ENCODE measurements around the gene GALR3. TPM values are rescaled to one million over a fixed set of nuclear protein-coding genes. Genes with fewer than 3 reads are reported as not detected.
A peak's percentile ranks its signal among the peaks of the same experiment; 100 is the strongest.

Gene GALR3
- polyA plus RNA-seq, 3 donors, result not detected

DNA sequence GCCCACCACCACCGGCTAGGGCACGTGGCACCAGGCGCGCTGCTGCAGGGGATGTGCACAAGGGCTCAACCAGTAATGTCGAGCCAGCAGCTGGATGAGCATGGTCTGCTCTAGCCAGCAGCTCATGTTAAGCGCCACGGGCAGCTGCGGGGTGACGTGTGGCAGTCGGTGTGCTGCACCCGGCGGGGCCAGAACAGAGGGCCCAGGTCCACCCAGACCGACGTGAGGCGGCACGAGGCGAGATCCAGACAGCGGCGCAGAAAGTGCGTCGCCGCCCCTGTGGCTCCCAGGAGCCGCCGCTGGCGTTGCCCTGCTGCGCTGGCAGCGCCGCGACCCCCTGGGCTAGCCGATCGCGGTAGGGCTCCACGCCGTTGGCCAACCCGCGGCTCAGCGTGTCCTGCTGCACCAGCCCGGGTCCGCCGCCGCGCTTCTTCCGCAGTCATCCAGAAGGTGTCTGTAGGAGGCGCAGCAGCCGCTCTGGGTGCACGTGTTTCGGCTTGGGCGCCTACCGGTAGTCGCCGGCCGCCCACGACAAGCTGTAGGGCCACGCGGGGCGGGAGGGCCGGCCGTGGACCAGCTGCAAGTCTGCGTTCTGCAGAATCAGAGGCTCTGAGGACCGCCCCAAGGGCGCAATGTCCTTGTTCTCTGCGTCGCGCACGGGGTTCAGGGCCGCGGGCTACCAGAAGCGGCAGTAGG, 4.6 kb upstream of the GALR3 start:
- no peak for DNase-seq (ENCODE audit: low read depth in 3 of 3, low spot score in 2 of 3)

DNA sequence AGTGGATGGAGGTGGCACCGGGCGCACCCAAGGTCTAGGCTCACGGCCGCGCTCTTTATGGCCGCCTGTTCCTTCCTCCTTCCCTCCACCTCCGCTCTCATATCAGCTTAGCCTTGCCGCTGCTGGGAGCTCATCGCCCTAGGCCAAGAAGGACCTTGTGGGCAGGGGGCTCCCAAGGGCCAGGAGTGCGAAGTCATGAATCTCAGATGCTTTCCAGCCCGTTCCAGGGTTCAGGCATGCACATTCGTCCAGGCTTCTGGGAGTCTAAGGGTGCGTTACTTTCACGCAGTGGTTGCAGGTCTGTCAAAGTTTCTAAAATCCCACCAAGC, 4.1 kb upstream of the GALR3 start:
- DNase-seq (ENCODE audit: low read depth in 3 of 3, low spot score in 2 of 3), result no peak

DNA sequence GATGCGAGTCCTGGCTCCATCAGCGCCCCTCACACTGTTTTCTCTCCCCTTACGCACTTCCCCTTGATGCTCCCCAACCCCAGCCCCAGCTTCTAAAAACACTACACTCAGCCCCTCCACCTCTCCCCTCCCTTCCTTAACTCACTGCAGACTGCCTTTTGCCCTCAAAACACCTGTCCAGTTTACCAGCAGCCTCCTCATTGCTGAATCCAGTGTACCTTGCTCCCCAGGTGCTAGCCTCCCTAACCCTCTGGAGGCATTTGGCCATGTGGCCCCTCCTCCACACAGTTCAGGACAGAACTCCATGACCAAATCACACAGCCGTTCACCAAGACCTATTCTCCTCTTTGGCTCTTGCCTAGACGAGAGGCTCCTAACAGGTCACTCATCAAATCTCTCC, 2.8 kb upstream of the GALR3 start:
- no peak for DNase-seq (ENCODE audit: low read depth in 3 of 3, low spot score in 2 of 3)

DNA sequence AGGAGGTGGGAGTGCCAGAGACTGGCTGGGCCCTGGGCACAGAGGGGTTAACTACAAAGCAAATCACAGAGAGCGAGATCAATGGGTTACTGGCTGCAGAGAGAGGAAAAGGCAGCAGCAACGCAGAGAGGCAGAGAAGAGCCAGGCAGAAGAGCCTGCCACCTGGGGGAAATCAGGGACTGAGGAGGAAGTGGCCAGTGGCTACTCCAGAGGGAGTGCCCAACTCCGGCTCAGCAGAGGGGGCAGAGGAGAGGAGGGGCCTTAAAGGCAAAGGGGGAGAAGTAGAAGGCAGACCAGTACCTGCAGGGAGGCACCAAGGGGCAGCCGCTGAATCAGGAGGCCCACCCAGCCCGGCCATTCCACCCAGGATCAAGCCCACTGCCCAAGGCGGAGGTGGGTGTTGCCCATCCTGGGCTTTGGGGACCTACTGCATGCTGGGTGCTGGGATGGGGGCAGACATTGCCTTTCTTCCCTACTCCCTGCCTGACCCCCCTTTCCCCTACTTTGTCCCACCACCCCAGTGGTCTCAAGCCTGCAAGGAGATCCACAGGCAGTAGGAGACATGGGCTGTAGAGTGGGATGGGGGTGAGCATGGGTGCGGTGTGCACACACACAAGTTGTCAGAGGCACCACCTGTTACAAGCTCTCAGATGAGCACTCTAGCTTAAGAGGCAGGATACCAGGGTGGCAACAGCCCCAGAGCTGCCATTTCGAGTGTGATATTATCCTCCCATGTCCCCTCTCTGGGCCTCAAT, 926 bp upstream of the GALR3 start:
- no peak for DNase-seq (ENCODE audit: low read depth in 3 of 3, low spot score in 2 of 3)

DNA sequence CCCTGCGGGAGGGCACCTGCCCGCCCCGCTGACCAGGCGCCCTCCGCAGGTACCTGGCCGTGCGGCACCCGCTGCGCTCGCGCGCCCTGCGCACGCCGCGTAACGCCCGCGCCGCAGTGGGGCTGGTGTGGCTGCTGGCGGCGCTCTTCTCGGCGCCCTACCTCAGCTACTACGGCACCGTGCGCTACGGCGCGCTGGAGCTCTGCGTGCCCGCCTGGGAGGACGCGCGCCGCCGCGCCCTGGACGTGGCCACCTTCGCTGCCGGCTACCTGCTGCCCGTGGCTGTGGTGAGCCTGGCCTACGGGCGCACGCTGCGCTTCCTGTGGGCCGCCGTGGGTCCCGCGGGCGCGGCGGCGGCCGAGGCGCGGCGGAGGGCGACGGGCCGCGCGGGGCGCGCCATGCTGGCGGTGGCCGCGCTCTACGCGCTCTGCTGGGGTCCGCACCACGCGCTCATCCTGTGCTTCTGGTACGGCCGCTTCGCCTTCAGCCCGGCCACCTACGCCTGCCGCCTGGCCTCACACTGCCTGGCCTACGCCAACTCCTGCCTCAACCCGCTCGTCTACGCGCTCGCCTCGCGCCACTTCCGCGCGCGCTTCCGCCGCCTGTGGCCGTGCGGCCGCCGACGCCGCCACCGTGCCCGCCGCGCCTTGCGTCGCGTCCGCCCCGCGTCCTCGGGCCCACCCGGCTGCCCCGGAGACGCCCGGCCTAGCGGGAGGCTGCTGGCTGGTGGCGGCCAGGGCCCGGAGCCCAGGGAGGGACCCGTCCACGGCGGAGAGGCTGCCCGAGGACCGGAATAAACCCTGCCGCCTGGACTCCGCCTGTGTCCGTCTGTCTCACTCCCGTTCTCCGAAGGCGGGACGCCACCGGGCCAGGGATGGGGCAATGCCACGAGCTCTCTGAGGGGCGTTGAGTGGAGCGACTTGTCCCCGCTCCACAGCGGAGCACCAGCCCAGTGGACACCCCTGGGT, 1.8 kb downstream of the GALR3 start:
- no peak for DNase-seq (ENCODE audit: low read depth in 3 of 3, low spot score in 2 of 3)

DNA sequence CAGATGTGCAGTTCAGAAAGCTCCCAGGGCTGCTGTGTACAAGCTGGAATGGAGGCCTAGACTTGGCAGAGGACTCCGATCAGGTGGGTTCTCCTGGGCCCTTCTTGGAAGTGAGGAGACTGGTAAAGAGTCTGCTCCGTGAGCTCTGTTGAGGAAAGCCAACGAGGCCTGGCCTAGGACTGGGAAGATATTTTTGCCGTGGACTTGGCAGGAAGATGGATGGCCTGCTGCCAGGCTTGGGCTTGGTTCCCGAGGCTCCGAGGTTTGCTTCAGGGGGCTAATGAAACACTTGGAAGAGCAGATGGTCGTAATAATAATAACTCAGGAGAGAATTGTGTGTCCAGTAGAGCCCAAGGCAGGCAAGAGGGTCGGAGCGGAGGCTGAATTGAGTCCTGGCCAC, 3.9 kb downstream of the GALR3 start:
- DNase-seq (ENCODE audit: low read depth in 3 of 3, low spot score in 2 of 3), result no peak

DNA sequence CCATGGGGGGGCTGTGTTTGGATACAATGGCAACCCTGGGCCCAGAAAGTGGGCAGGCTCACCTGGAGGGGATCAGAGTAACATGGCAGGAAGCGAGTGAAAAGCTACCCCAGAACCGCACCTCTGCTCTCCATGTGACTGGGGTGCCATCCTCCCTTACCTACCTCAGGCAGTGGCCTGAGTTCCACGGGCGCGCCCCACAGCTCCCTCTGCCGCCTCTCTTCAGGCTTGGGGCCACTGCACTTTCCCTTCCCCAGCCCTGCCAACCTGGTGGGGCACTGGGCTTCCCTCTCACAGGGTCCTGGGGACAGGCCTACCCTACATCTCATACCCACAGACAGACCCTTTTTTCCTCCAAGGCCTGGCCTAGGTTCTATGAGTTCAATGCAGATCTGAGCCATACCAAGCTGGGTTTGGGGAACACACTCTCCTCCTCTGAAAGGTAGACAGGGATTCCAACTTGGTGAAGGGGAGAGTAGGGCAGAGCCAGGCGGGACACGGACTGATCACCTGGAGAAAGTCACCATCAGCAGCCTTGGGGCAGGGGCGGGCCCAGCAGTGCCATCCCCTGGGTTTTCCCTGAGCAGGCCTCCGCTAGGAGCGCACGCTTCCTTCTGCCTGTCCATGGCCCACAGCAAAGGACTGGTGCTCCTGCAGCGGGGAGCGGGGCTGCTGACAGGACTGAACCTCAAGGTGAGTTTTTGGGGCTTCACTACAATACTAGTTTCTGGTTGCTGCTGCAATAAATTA, 7.1 kb downstream of the GALR3 start:
- no peak for DNase-seq (ENCODE audit: low read depth in 3 of 3, low spot score in 2 of 3)

DNA sequence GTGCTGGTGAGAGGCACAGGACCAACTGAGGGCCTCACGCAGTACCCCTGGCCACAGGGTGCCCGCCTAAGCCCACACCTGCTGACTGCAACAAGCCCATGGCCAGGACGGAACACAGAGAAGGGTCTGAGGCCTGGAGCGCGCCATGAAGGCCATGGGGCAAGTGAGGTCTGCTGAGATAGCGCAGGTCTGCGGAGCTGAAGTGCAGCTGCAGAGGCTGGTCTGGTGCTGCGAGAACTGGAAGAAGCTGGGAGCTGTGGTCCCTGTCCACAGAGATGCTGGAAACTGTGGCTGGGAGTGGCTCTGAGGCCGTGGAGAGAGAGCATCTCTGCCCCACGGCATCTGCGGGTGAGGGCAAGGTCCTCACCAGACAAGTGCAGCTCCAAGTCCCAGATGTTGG, 8.3 kb downstream of the GALR3 start:
- DNase-seq (ENCODE audit: low read depth in 3 of 3, low spot score in 2 of 3), result no peak

DNA sequence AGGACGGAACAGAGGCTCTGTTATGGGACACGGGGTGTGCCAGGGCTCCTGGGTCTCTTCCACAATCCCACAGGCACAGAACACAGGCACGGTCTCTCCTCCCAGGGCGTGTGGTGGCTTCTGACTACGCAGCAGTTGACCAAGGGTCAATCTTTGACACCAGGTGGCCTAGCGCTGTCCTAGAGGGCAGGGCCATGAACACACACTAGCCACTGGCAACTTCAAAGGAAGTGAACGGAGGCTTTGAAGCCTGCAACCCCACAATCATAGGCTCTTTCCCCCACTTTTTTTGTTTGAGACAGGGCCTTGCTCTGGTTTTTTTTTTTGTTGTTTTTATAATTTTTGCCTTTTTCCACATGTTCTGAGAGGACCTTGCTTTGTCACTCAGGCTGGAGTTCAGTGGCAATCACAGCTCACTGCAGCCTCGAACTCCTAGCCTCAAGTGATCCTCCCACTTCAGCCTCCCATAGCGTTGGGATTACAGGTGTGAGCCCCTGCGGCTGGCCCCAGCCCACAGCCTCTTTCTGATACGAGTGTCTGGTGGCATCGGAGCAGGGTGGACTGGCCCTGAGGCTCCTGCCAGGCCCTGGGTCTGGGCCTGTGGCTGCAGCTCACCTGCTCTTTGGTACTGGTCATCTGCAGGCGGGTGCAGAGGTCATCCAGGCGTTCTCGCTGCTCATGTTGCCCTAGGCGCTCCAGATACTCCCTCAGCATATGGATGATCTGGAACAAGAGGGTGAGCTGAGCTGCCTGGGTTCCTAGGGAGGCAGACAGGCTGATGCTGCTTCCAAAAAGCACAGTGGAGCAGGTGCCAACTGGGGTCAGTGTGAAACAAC, 9.1 kb downstream of the GALR3 start:
- DNase-seq (ENCODE audit: low read depth in 3 of 3, low spot score in 2 of 3), result no peak

DNA sequence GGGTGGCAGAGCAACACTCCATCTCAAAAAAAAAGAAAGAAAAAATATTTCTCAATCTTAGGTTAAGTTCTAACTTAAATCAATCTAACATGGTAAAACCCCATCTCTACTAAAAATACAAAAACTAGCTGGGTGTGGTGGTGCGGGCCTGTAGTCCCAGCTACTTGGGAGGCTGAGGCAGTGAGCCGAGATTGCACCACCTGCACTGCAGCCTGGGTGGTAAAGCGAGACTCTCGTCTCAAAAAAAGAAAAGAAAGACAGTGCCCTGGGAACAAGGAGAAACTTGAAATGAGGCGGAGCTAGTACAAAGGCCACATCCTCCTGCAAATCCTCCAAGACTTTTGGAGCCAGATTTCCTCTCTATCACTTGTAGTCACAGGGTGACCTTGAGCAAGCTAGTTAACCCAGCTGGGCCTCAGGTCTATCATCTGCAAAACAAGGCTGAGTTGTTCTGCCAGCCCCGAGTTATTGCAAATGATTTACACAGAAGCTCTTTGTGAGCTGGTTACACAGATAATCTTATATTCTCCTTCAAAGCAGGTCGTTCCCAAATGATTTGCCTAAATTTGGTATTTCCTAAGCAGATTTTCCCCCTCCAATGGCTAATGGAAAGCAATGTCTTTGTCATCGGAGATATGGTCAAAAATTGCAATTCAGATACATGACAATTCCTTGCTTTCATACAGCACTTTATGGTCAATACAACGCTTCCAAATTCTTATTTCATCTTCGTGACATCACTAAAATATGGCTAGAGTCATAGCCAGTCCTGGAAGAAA, 19.0 kb downstream of the GALR3 start:
- DNase-seq (ENCODE audit: low read depth in 3 of 3, low spot score in 2 of 3), result no peak

DNA sequence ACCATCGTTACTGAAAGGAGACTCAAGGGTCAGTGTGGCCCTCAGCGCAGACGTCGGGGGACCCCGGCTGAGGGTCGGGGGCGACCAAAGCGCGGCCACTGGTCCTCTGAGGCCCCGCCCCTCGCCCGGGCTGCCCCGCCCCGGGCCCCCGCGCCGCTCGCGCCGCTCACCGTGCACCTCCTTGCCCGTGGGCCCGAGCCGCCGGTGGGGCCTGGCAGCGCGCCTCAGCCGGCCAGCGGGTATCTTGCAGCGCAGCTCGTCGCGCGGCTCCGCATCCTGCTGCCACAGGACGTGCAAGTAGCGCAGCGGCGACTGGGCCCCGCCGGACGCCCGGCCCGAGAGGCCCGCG, 20.5 kb downstream of the GALR3 start:
- DNase-seq (ENCODE audit: low read depth in 3 of 3, low spot score in 2 of 3), result no peak

DNA sequence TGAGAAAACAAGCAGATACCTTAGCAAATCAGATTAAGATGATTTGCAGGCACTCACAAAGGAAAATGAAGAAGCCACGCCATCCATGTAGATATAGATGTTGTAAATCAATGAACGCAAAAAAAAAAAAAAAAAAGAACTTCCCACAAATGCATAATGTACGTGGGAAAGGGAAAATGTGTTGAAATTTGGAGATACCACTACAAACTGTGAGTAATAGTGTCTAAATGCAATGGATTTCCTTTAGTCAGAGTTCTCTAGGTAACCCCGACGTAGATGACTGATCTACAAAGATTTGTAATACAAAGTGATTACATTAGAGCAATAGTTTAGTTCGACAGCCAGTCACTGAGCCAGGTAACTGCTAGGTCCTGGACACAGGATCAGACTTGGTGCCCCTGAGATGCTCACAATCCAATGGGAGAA, 21.7 kb downstream of the GALR3 start:
- DNase-seq (ENCODE audit: low read depth in 3 of 3, low spot score in 2 of 3), result no peak

DNA sequence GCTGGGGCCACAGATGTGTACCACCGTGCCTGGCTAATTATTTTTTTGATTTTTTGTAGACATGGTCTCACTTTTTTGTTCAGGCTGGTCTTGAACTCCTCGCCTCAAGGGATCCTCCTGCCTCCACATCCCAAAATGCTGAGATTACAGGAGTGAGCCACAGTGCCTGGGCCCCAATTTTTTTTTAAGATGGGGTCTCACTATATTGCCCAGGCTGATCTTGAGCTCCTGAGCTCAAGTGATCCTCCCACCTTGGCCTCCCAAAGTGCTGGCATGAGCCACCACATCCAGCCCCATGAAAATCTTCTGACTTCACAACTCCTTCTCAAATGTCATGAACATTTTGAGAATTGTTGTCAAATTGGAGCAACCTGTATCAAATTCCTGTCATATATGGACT, 23.3 kb downstream of the GALR3 start:
- no peak for DNase-seq (ENCODE audit: low read depth in 3 of 3, low spot score in 2 of 3)

DNA sequence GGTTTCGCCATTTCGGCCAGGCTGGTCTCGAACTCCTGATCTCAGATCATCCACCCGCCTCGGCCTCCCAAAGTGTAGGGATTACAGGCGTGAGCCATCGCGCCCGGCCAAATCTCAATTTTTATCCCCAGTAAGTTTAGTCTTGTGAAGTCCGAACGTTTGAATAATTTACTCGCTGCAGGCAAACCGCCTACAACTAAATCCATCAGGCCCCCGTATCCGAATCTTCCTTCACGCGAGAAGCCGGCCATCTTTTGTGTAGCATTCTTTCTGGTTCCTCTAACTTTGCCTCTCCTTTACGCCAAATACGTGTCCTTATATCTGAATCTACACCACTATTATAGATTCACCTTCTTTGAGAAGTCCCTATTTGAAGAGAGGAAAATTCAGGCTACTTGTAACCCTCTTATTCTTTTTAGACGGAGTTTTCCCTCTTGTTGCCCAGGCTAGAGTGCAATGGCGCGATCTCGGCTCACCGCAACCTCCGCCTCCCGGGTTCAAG, 25.5 kb downstream of the GALR3 start:
- DNase-seq (ENCODE audit: low read depth in 3 of 3, low spot score in 2 of 3), result no peak

DNA sequence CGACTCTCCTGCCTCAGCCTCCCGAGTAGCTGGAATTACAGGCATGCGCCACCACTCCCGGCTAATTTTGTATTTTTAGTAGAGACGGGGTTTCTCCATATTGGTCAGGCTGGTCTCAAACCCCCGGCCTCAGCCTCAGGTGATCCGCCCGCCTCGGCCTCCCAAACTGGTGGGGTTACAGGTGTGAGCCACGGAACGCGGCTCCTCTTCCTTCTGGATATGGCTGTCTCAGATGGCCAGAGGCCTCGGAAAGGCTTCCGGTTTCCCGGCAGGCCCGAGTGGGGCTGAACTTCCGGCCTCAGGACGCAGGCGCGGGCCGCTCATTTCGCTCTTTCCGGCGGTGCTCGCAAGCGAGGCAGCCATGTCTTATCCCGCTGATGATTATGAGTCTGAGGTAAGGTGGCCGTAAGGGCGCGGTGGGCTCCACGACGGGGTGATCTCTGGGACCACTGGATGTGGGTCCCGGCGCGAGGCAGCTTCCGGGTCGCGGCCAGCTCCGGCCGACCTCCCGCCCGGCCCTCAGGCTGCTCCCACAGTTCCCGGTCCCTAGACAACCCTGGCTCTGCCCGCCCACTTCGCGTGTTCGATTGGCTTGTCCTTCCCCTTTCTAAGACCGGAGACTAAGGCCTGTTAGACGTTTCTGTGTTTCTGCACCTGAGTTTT, 26.0 kb downstream of the GALR3 start, which contains the start of gene EIF3L:
EIF3L (plus strand) TSS at position 331 of the 663 bp plus-strand sequence; CDS start at position 362, 31 bp downstream.
- peak in 2 of 3 donors; percentile 64 to 79 for DNase-seq (ENCODE audit: low read depth in 3 of 3, low spot score in 2 of 3)

DNA sequence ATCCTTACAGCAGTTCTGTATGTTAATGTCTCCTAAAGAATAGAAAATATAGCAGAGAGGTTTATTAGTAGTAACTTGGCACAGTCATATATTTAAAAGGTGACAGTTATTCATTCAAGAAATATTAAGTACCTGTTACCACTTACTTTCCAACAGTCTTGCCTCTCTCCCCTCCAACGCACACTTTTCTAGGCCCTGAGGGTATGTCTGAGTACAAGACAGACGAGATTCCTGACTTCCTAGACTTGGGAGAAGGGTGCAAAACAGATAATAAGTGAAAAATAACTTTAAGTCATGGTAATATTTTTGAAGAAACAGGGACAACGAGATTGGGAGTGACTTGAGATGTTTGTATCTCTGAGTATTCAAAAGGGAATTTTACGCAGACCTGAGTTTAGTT, 27.6 kb downstream of the GALR3 start:
- DNase-seq (ENCODE audit: low read depth in 3 of 3, low spot score in 2 of 3), result no peak

DNA sequence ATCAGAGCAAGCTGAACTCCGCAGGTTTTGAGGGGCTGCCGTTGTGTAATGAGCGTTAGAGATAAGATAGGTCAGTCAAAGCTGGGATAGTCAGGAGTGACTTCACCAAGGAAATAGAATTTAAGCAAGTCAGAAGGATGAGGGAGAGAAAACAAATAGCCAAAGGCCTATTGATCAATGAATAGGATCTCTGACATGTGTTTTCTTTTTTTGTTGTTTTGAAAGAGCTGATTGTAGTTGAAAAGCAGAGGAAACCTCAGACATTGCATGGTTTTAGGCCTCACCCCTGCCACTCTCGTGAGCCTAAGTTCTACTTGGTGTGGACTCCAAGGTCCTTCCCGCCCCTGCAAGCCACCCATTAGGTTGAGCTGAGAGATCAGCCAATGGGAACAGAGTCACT, 29.2 kb downstream of the GALR3 start:
- no peak for DNase-seq (ENCODE audit: low read depth in 3 of 3, low spot score in 2 of 3)

DNA sequence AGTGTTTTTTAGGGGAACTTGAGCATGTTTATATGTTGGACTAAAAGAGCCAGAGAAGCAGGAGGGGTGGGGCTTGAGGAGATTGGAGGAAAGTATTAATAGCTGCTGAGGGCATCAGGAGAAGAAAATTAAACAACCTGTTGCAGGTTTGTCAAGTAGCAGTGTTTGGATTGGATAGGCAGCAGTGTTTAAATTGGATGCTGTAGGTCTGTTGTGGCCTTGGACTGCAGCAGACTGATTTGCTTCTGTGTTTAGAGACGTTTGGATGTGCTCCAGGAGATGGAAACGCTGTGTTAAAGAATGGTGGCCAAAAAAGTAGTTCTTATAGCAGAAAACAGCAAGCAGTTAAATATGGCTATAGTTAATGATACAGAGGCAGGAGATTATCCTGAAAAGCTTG, 31.8 kb downstream of the GALR3 start:
- DNase-seq (ENCODE audit: low read depth in 3 of 3, low spot score in 2 of 3), result no peak

All from right renal cortex interstitium (tissue), 3 donors.